Stimulated activated CD4-positive, alpha-beta T cell treated with anti-CD3 and anti-CD28 coated beads, Interleukin-4, amount 100 ng/mL, for 48 hours (primary cell): ENCODE results near the gene CT45A3.
"Not testable (repeated sequence)": the region's sequence is repeated elsewhere in the genome, so short reads cannot be mapped to it uniquely, and the experiment has no call there.

ENCODE experiments used
- DNase-seq, 2 donors: peaks; one replicate each; pipeline ENCODE4 v3.0.0-alpha.2; 2020; ENCODE audit warnings: low read depth in 2 of 2

CT45A3 gene, protein sequence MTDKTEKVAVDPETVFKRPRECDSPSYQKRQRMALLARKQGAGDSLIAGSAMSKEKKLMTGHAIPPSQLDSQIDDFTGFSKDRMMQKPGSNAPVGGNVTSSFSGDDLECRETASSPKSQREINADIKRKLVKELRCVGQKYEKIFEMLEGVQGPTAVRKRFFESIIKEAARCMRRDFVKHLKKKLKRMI

DNA sequence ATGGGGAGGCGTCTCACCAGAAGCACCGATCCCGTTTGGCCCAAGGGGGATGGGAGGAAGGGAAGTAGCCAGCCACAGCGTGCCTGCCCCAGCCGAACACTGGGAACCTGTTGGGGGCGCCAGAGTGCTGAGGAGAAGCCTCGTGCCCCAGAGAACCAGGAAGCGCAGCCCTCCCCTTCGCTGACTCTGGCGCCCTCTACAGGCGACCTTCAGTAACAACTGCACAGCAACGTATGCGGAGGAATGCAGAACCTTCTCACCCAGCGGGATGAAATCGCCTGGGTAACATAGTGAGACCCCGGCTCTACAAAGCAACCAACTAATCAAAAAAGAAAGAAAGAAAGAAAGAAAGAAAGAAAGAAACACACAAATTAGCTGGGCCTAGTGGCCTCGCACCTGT, at the start of gene CT45A3:
TSS of gene CT45A3 (minus strand) at position 101 of the 400 bp plus-strand sequence. CDS start 3,747 bp downstream, outside the sequence.
- not testable (repeated sequence) for DNase-seq

DNA sequence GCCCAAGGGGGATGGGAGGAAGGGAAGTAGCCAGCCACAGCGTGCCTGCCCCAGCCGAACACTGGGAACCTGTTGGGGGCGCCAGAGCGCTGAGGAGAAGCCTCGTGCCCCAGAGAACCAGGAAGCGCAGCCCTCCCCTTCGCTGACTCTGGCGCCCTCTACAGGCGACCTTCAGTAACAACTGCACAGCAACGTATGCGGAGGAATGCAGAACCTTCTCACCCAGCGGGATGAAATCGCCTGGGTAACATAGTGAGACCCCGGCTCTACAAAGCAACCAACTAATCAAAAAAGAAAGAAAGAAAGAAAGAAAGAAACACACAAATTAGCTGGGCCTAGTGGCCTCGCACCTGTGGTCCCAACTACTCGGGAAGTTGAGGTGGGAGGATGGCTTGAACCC, 34.7 kb upstream of the CT45A3 start, which contains the start of gene CT45A6:
TSS of gene CT45A6 (minus strand) at position 101 of the 400 bp plus-strand sequence. CDS start 3,794 bp downstream, outside the sequence.
- not testable (repeated sequence) for DNase-seq

DNA sequence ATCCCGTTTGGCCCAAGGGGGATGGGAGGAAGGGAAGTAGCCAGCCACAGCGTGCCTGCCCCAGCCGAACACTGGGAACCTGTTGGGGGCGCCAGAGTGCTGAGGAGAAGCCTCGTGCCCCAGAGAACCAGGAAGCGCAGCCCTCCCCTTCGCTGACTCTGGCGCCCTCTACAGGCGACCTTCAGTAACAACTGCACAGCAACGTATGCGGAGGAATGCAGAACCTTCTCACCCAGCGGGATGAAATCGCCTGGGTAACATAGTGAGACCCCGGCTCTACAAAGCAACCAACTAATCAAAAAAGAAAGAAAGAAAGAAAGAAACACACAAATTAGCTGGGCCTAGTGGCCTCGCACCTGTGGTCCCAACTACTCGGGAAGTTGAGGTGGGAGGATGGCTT, 17.4 kb upstream of the CT45A3 start, which contains the start of gene CT45A5:
TSS of gene CT45A5 (minus strand) at position 101 of the 400 bp plus-strand sequence. CDS start 3,774 bp downstream, outside the sequence.
- DNase-seq = not testable (repeated sequence)

DNA sequence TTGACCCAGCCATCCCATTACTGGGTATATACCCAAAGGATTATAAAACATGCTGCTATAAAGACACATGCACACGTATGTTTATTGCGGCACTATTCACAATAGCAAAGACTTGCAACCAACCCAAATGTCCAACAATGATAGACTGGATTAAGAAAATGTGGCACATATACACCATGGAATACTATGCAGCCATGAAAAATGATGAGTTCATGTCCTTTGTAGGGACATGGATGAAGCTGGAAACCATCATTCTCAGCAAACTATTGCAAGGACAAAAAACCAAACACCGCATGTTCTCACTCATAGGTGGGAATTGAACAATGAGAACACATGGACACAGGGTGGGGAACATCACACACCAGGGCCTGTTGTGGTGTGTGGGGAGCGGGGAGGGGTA, 23.3 kb downstream of the CT45A3 start:
- DNase-seq = not testable (repeated sequence)

DNA sequence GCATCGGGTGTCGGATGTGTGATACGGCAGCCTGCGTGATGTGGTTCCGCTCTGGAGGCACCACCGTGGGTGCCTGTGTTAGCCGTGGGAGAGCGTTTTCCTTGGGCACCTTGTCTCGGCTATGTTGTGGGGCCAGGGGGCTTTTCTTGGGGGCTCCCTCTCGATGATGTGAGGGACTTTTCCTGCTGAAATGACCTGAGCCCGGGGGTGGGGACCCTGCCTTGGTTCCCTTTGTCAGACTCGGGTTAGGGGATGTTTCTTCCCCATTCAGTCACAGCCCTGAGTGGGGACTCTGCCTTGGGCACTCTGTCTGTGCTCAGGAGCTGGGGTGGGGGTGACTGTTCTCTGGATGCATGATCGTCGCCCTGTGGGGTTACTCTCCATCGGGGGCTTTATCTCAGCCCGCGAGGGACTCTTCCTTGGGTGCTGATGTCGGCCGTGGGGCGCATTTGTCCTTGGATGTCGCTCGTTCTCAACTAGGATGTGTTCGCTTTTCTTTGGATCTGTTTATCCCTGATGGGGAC, 26.7 kb downstream of the CT45A3 start:
- DNase-seq = no peak

DNA sequence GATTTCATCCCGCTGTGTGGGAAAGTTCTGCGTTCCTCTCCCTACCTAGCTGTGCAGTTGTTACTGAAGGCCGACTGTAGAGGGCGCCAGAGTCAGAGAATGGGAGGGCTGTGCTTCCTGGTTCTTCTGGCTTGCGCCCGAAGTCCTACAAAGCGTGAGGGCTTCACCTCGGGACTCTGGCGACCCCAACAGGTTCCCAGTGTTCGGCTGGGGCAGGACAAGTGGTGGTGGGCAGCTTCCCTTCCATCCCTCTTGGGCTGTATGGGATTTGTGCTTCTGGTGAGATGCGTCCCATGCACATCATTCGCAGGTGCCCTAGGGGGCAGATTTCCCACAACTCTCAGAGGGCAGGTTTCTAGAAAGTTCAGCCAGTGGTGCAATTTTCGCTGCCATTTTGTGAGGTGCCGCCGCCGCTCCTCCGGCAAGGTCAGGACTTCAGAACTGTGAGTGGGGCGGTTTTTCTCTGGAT, 27.3 kb downstream of the CT45A3 start:
- peak; percentile 34 to 73 for DNase-seq

DNA sequence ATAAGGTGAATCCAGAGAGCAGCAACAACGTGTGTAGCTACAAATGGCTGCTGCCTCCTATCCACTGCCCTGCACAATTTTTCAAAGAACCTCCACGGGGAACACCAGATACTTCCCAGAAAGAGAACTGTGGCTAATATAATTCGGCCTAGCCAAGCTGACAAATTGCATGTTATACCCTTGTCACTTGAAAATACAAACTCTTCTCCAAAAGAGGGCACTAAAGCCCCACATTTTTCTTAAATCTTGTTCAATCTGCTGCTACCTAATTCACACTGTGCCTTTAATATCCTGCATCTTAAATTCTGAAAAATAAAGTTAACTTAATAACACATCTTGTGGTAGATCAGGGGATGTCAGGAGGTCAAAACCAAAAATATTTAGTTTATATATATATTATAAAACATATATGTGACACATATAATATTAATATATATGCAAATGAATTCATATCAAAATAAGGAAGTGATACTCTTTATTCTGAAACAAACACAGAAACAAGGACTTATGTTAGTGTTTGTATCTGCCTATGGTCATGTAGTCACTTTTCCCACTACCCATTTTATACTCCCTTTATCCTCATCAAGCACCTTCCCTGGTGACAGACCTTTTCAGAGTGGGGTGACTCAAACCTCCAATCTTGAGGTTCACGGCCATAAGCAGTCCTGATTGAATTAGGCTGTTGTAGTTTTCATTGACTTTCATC, 30.5 kb downstream of the CT45A3 start:
- DNase-seq = no peak

DNA sequence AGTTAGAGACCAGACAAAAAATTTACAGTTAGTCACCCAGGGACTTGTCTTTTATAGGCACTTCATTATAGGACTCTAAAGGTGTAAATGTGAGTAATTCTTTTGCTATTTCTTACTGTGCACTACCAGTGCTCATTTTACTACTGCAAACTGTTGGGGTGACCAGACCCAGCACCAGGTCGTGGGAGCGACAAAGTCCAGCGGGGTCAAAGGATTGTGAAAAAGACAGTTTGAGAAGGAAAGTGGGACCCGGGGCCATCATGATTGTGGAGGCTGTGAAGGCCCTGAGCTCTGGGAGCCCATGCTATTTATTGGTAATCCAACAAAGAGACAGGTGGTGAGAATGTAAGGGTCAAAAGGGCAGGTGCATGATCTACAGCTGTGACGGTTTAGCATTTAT, 33.3 kb downstream of the CT45A3 start:
- not testable (repeated sequence) for DNase-seq

DNA sequence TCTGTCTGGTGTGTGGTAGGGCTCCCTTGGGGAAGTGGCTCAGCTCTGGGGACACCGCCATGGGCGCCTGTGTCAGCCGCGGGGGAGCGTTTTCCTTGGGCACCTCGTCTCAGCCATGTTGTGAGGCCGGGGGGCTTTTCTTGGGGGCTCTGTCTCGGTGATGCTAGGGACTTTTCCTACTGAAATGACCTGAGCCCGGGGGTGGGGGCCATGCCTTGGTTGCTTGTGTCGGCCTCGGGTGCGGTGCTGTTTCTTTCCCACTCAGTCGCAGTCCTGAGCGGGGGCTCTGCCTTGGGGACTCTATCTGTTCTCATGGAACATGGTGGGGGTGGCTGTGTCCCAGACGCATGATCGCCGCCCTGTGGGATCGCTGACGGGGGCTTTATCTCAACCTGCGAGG, 54.2 kb downstream of the CT45A3 start:
- no peak for DNase-seq

DNA sequence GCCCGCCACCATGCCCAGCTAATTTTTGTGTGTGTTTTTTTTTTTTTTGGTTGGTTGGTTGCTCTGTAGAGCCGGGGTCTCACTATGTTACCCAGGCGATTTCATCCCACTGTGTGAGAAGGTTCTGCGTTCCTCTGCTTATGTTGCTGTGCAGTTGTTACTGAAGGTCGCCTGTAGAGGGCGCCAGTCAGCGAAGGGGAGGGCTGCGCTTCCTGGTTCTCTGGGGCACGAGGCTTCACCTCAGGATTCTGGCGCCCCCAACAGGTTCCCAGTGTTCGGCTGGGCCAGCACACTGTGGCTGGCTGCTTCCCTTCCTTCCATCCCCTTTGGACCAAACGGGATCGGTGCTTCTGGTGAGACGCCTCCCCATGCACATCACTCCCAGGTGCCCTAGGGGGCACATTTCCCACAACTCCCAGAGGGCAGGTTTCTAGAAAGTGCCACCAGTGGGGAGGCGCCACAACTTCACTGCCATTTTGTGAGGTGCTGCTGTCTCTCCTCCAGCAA, 54.8 kb downstream of the CT45A3 start, which contains the start of gene CT45A1:
TSS of gene CT45A1 (plus strand) at position 457 of the 507 bp plus-strand sequence. CDS start 5,302 bp downstream, outside the sequence.
- peak; percentile 12 to 58 for DNase-seq
